Caki2 (cell line): ENCODE data around the gene ULBP2. TPM values are rescaled to one million over a fixed set of nuclear protein-coding genes. Genes with fewer than 3 reads are reported as not detected.
"Not testable (repeated sequence)": the region's sequence is repeated elsewhere in the genome, so short reads cannot be mapped to it uniquely, and the experiment has no call there.

ENCODE experiments used
- DNase-seq: peaks from one replicate; pipeline ENCODE4 v3.0.0-alpha.2; 2015; ENCODE audit warnings: low read depth
- in situ Hi-C: cut with HindIII; loops from 2 replicates; pipeline ENCODE4 v1.10.0; 2016; ENCODE audit warnings: low sequenced_read_pairs, low pct_unique_long_range_greater_than_20kb, mixed read lengths
- total RNA-seq: library from RNA; depleted of rRNA; stranded (reverse); fragments of >200 nt; shearing (Covaris generic); gene quantifications from 2 replicates; pipeline ENCODE4 v1.2.3, GENCODE V29; 2014; ENCODE audit warnings: low replicate concordance

Gene ULBP2
- total RNA-seq, 1 experiment from 2014 or later: 8.8 TPM

- in situ Hi-C loops: no loop called here
- no peak for DNase-seq
These were observed 1.7 kb upstream of the ULBP2 start for GRCh38 chr6:149939909-149940671.

- in situ Hi-C loops: no loop called here
- no peak for DNase-seq
These were observed 1.2 kb upstream of the ULBP2 start for GRCh38 chr6:149940672-149940982.

GRCh38 chr6:149942461-149942829 is 631 bp downstream of the ULBP2 start:
- in situ Hi-C loops: no loop called here

GRCh38 chr6:149943321-149943720 is 1.5 kb downstream of the ULBP2 start:
- in situ Hi-C loops, DNase-seq: not testable (repeated sequence)

More at GRCh38 chr6:149942461-149942829, 631 bp downstream of the ULBP2 start:
- no peak for DNase-seq

- DNase-seq, in situ Hi-C loops: not testable (repeated sequence)
These were observed 3.5 kb downstream of the ULBP2 start for GRCh38 chr6:149945276-149945675.

GRCh38 chr6:149946631-149947030 is 4.8 kb downstream of the ULBP2 start:
- in situ Hi-C loops, DNase-seq: not testable (repeated sequence)

- DNase-seq, in situ Hi-C loops: not testable (repeated sequence)
These were observed 5.7 kb downstream of the ULBP2 start for GRCh38 chr6:149947533-149947932.

GRCh38 chr6:149948011-149948410 is 6.2 kb downstream of the ULBP2 start:
- DNase-seq: no peak
- in situ Hi-C loops: no loop called here

GRCh38 chr6:149948616-149949015 is 6.8 kb downstream of the ULBP2 start:
- in situ Hi-C loops: no loop called here
- DNase-seq: no peak

GRCh38 chr6:149950423-149950822 is 8.6 kb downstream of the ULBP2 start:
- in situ Hi-C loops: no loop called here
- no peak for DNase-seq

GRCh38 chr6:149951096-149951495 is 9.3 kb downstream of the ULBP2 start:
- in situ Hi-C loops: no loop called here

GRCh38 chr6:149951626-149952025 is 9.8 kb downstream of the ULBP2 start:
- DNase-seq: no peak
- in situ Hi-C loops: no loop called here

More at GRCh38 chr6:149951096-149951495, 9.3 kb downstream of the ULBP2 start:
- no peak for DNase-seq

GRCh38 chr6:149953390-149953789 is 11.6 kb downstream of the ULBP2 start:
- in situ Hi-C loops, DNase-seq: not testable (repeated sequence)

- DNase-seq, in situ Hi-C loops: not testable (repeated sequence)
These were observed 12.1 kb downstream of the ULBP2 start for GRCh38 chr6:149953934-149954327.

GRCh38 chr6:149954328-149954983 is 12.6 kb downstream of the ULBP2 start:
- DNase-seq, in situ Hi-C loops: not testable (repeated sequence)

- in situ Hi-C loops, DNase-seq: not testable (repeated sequence)
These were observed 13.3 kb downstream of the ULBP2 start for GRCh38 chr6:149954984-149955653.

- DNase-seq, in situ Hi-C loops: not testable (repeated sequence)
These were observed 14.0 kb downstream of the ULBP2 start for GRCh38 chr6:149955654-149956317.

- in situ Hi-C loops, DNase-seq: not testable (repeated sequence)
These were observed 16.3 kb downstream of the ULBP2 start for GRCh38 chr6:149958124-149958523.

- in situ Hi-C loops, DNase-seq: not testable (repeated sequence)
These were observed 18.0 kb downstream of the ULBP2 start for GRCh38 chr6:149959806-149960205.
